Measurements from ENCODE around the gene SMCO4. TPM values are rescaled to one million over a fixed set of nuclear protein-coding genes. Genes with fewer than 3 reads are reported as not detected.
"Not testable (repeated sequence)": the region's sequence is repeated elsewhere in the genome, so short reads cannot be mapped to it uniquely, and the experiment has no call there.

Gene SMCO4, protein sequence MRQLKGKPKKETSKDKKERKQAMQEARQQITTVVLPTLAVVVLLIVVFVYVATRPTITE
- 10 to 100 TPM; 17.7 to 18.0 TPM for total RNA-seq

DNA sequence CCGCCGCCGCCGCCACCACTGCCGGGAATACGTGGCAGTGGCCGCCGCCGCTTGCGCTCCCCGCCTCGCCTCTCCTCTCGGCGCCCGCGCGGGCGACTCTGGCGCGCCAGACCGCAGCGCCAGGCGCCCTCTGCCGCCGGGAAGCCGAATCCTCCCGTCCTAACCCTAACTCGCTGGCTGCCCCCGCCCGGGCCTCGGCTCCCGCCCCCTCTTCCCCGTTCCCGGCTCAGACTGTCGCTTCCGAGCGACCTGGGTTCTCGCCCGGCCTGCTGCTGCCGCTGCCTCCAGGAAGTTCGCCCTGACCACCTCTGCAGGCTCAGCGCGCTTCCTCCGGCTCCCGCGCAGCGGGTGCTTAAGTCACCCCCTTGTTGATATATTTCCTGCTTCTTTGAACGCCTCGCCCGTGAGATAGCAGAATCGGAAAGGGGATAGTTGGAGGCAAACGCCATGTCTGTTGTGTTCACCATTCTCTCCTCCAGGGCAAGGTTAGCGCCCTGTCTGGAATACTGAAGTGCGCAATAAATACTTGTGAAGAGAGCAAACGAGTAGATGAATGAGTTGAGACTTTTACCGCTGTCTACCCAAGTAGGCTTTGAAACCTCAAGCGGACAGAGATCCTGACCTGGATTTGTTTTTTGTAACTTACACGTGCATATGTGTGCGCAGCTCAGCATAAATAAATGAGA, at the start of gene SMCO4:
TSS of gene SMCO4 (minus strand) at position 100 of the 686 bp plus-strand sequence. CDS start 64,202 bp downstream, outside the sequence.
- ChIA-PET CTCF (interaction anchor here (1.1 to 4.1 kb wide), 5 partner anchors 8 to 295 kb away, joined by 3 to 16 read pairs (median 5); no protein-coding TSS in a partner anchor), POLR2A (interaction anchor here (0.6 to 1.5 kb wide), 2 partner anchors 17 to 74 kb away, joined by 3 to 7 read pairs; no protein-coding TSS in a partner anchor)
- Mint-ChIP-seq H3K27ac (peak within 1 kb of the TSS; percentile 83), H3K4me3 (peak within 1 kb of the TSS; percentile 87), H3K9me3 (ENCODE audit: insufficient read depth) (no peaks in the 10 kb centered on the region), H3K36me3 (ENCODE audit: low read depth) (peaks cover 2% of the 10 kb centered on the region), H3K27me3 (ENCODE audit: low read depth) (peaks cover 29% of the 10 kb centered on the region), H3K4me1 (ENCODE audit: low read depth) (peaks cover 22% of the 10 kb centered on the region)
- peak; percentile 71 for DNase-seq
- peak; percentile 90 for ATAC-seq

DNA sequence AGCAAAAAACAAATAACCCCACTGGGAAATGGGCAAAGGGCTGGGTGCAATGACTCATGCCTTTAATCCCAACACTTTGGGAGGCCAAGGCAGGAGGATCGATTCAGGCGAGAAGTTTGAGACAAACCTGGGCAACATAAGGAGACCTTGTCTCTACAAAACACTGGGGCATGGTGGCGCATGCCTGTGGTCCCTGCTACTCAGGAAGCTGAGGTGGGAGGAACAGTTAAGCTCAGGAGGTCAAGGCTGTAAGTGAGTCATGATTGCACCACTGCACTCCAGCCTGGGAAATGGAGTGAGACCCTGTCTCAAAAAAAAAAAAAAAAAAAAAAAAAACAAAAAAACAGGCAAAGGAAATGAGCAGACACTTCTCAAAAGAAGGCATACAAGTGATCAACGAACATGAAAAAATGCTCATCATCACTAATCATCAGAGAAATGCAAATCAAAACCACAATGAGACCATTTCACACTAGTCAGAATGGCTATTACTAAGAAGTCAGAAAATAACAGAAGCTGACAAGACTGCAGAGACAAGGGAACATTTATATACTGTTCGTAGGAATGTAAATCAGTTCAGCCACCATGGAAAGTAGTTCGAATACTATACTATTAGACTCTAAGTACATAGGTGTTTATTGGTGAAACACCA, 48.2 kb upstream of the SMCO4 start:
- POLR2A ChIA-PET: no interaction called here
- Mint-ChIP-seq H3K27me3 (ENCODE audit: low read depth) (peaks cover 7% of the 10 kb centered on the region), H3K4me1 (ENCODE audit: low read depth) (no peaks in the 10 kb centered on the region), H3K9me3 (ENCODE audit: insufficient read depth) (no peaks in the 10 kb centered on the region), H3K36me3 (ENCODE audit: low read depth) (no peaks in the 10 kb centered on the region), H3K4me3 (no peak overlapping the region), H3K27ac (no peak overlapping the region)
- CTCF ChIA-PET: no interaction called here
- ATAC-seq (no peak), DNase-seq (no peak)

DNA sequence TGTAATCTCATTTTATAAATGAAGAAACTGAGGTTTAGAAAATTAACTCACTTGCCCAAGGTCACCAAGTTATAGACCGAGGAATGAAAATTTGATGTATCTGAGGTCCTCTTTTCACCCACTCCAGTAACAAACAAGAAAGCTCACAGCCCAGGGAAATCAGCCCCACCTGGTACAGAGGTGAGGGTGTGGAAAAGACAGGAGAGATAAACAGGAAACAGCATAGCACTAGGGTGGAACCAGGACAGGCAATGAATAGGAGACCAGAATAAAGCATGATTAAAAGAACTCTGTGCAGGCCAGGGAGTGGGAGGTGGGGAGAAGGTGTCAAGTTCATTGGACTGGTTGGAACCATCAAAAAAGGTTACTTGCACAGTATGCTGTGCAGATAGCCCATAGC, 46.2 kb upstream of the SMCO4 start:
- Mint-ChIP-seq H3K4me3 (no peak overlapping the region), H3K36me3 (ENCODE audit: low read depth) (no peaks in the 10 kb centered on the region), H3K27me3 (ENCODE audit: low read depth) (peaks cover 7% of the 10 kb centered on the region), H3K4me1 (ENCODE audit: low read depth) (no peaks in the 10 kb centered on the region), H3K9me3 (ENCODE audit: insufficient read depth) (no peaks in the 10 kb centered on the region), H3K27ac (no peak overlapping the region)
- ChIA-PET CTCF (no interaction called here), POLR2A (no interaction called here)
- ATAC-seq (no peak), DNase-seq (no peak)

DNA sequence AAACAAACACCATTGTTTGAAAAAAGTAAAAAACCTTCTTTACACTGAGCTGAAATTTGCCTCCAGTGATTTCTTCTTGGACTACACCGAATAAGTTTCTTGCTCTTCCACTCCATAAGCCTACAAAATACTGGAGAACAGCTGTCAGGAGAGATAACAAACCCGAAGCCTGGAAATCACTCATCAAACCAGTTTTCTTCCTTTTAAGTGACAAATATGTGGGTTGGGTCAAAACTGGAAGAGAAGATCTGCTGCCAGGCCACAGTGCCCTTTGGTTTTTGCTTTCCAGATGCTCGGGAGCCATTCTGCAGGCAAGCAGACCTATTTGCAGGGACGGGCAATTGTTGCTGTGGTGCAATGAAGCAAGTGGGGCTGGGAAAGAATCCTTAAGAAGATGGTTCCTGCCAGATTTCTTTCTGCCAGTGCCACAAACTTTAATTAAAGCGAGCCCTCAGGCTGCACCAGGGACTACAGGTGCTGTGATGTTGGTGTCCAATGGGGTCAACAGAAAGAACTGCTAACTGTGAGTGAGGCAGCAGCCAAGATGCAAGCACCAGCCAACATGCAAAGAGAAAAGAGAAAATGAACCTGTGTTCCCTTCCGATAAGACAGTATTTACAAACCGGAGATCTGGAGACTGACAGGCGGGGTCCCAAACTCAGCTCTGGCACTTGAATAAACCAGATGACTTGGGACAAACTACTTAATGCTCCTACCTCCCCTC, 44.8 kb upstream of the SMCO4 start:
- Mint-ChIP-seq H3K36me3 (ENCODE audit: low read depth) (no peaks in the 10 kb centered on the region), H3K4me3 (no peak overlapping the region), H3K27me3 (ENCODE audit: low read depth) (peaks cover 7% of the 10 kb centered on the region), H3K27ac (no peak overlapping the region), H3K9me3 (ENCODE audit: insufficient read depth) (no peaks in the 10 kb centered on the region), H3K4me1 (ENCODE audit: low read depth) (no peaks in the 10 kb centered on the region)
- ChIA-PET POLR2A (no interaction called here), CTCF (no interaction called here)
- ATAC-seq (no peak), DNase-seq (no peak)

GRCh38 chr11:93587425-93587824, 44.2 kb upstream of the SMCO4 start:
- H3K27ac Mint-ChIP-seq; H3K9me3 Mint-ChIP-seq (ENCODE audit: insufficient read depth); DNase-seq; H3K4me1 Mint-ChIP-seq (ENCODE audit: low read depth); H3K27me3 Mint-ChIP-seq (ENCODE audit: low read depth); H3K36me3 Mint-ChIP-seq (ENCODE audit: low read depth); H3K4me3 Mint-ChIP-seq; CTCF ChIA-PET; ATAC-seq; POLR2A ChIA-PET: not testable (repeated sequence)

DNA sequence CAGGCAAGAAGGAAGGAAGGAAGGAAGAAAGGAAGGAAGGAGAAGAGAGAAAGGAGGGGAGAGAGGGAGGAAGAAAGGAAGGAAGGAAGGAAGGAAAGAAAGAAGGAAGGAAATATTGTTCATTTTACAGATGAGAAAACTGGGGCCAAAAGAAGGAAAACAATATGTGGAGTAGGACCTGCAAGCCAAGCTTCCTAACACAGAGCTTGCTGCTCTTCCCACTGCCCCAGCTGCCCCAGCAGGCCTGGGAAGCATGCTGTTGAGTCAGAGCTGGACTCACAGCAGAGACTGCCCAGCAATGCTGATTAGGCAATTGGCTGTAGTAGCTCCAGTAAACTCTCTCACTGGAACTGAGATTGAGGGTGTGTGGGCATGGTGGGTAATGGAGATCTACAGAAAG, 42.6 kb upstream of the SMCO4 start:
- Mint-ChIP-seq H3K36me3 (ENCODE audit: low read depth) (no peaks in the 10 kb centered on the region), H3K27me3 (ENCODE audit: low read depth) (peaks cover 7% of the 10 kb centered on the region), H3K9me3 (ENCODE audit: insufficient read depth) (no peaks in the 10 kb centered on the region), H3K27ac (no peak overlapping the region), H3K4me3 (no peak overlapping the region), H3K4me1 (ENCODE audit: low read depth) (no peaks in the 10 kb centered on the region)
- POLR2A ChIA-PET: no interaction called here
- CTCF ChIA-PET: interaction anchor here (0.8 kb wide), 1 partner anchor 351 kb away, joined by 3 read pairs; no protein-coding TSS in a partner anchor
- DNase-seq: no peak
- ATAC-seq: no peak

GRCh38 chr11:93583490-93583889, 40.3 kb upstream of the SMCO4 start:
- no peak for DNase-seq
- no peak for ATAC-seq
- POLR2A ChIA-PET: no interaction called here
- CTCF ChIA-PET: no interaction called here
- no peaks in the 10 kb centered on the region for H3K9me3 Mint-ChIP-seq (ENCODE audit: insufficient read depth)
- no peaks in the 10 kb centered on the region for H3K36me3 Mint-ChIP-seq (ENCODE audit: low read depth)
- H3K4me3 Mint-ChIP-seq: no peak overlapping the region
- no peaks in the 10 kb centered on the region for H3K27me3 Mint-ChIP-seq (ENCODE audit: low read depth)
- H3K4me1 Mint-ChIP-seq (ENCODE audit: low read depth): no peaks in the 10 kb centered on the region
- H3K27ac Mint-ChIP-seq: no peak overlapping the region

DNA sequence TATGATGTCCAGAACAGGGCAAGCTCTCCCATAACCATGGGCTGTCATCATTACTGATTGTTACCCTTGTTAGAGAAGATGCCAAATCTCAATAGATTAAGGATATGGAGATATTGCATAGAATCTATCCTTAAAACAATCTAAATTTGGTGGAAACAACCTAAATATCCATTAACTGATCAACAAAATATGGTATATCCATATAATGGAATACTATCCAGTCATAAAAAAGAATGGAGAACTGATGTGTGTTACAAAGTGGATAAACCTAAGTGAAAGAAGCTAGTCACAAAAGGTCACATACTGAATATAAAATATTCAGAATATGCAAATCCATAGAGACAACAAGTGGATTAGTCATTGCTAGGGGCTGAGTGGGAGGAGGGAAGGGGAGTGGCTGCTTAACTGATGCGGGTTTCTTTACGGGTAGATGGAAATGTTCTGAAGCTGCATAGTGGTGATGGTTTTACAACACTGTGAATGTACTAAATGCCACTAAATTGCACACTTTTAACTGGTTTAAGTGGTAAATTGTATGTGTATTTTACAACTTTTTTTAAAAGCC, 36.1 kb upstream of the SMCO4 start:
- H3K4me3 Mint-ChIP-seq: no peak overlapping the region
- no peak for DNase-seq
- ChIA-PET CTCF (no interaction called here), POLR2A (no interaction called here)
- no peak for ATAC-seq
- H3K36me3 Mint-ChIP-seq (ENCODE audit: low read depth): no peaks in the 10 kb centered on the region
- no peak overlapping the region for H3K27ac Mint-ChIP-seq
- peaks cover 8% of the 10 kb centered on the region for H3K27me3 Mint-ChIP-seq (ENCODE audit: low read depth)
- no peaks in the 10 kb centered on the region for H3K4me1 Mint-ChIP-seq (ENCODE audit: low read depth)
- no peaks in the 10 kb centered on the region for H3K9me3 Mint-ChIP-seq (ENCODE audit: insufficient read depth)

- no peak for DNase-seq
- Mint-ChIP-seq H3K9me3 (ENCODE audit: insufficient read depth) (no peaks in the 10 kb centered on the region), H3K4me3 (no peak overlapping the region), H3K4me1 (ENCODE audit: low read depth) (no peaks in the 10 kb centered on the region), H3K36me3 (ENCODE audit: low read depth) (no peaks in the 10 kb centered on the region), H3K27ac (no peak overlapping the region), H3K27me3 (ENCODE audit: low read depth) (peaks cover 8% of the 10 kb centered on the region)
- ATAC-seq: no peak
- ChIA-PET CTCF (no interaction called here), POLR2A (no interaction called here)
Observed at GRCh38 chr11:93577286-93577685, 34.1 kb upstream of the SMCO4 start.

GRCh38 chr11:93576870-93577269, 33.7 kb upstream of the SMCO4 start:
- POLR2A ChIA-PET; ATAC-seq; H3K4me1 Mint-ChIP-seq (ENCODE audit: low read depth); H3K27me3 Mint-ChIP-seq (ENCODE audit: low read depth); DNase-seq; H3K36me3 Mint-ChIP-seq (ENCODE audit: low read depth); H3K9me3 Mint-ChIP-seq (ENCODE audit: insufficient read depth); H3K27ac Mint-ChIP-seq; H3K4me3 Mint-ChIP-seq; CTCF ChIA-PET: not testable (repeated sequence)

DNA sequence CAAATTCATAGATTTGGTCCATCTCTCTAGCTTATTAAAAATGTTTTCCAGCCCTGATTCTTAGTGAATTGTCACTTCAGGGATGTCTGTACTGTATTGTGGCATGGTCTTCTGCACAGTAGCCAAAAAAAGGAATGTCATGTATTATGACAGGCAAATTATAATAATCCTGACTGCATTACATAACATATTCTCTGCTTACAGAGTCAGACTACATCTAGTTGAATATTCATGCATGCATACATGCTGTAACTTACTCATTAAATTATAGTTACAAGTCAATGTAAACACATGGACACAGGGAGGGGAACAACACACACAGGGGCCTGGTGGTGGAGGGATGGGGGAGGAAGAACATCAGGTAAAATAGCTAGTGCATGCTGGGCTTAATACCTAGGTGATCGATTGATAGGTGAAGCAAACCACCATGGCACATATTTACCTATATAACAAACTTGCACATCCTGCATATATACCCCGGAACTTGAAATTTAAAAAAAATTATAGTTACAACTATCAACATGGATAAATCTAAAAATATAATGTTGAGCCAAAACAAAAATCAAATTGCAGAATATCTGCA, 31.5 kb upstream of the SMCO4 start:
- no peaks in the 10 kb centered on the region for H3K36me3 Mint-ChIP-seq (ENCODE audit: low read depth)
- H3K27ac Mint-ChIP-seq: no peak overlapping the region
- H3K4me3 Mint-ChIP-seq: no peak overlapping the region
- ChIA-PET POLR2A (no interaction called here), CTCF (no interaction called here)
- H3K9me3 Mint-ChIP-seq (ENCODE audit: insufficient read depth): no peaks in the 10 kb centered on the region
- ATAC-seq: no peak
- H3K27me3 Mint-ChIP-seq (ENCODE audit: low read depth): peaks cover 8% of the 10 kb centered on the region
- no peaks in the 10 kb centered on the region for H3K4me1 Mint-ChIP-seq (ENCODE audit: low read depth)
- no peak for DNase-seq

DNA sequence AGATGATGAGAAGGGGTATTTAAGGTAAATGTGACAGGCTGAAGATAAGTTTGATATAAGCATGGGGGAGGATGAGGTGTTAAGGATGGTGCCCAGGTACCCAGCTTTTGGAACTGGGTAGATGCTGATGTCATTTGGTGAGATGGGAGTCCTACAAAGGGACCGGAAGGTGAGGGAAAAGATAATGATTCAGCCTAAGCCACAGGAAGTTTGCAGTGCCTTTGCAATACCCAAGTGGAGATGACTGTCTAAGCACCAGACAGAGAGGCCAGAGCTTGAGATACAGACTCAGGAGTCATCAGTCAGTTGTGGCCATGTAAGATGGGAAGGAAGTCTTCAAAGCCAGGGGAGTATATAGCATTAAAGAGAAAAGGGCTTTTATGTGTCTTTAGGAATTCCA, 30.0 kb upstream of the SMCO4 start:
- ChIA-PET POLR2A (no interaction called here), CTCF (no interaction called here)
- DNase-seq (no peak), ATAC-seq (no peak)
- Mint-ChIP-seq H3K9me3 (ENCODE audit: insufficient read depth) (no peaks in the 10 kb centered on the region), H3K27me3 (ENCODE audit: low read depth) (peaks cover 8% of the 10 kb centered on the region), H3K4me3 (no peak overlapping the region), H3K4me1 (ENCODE audit: low read depth) (no peaks in the 10 kb centered on the region), H3K36me3 (ENCODE audit: low read depth) (no peaks in the 10 kb centered on the region), H3K27ac (no peak overlapping the region)
